ENCODE measurements around the gene LACRT. TPM values are rescaled to one million over a fixed set of nuclear protein-coding genes. Genes with fewer than 3 reads are reported as not detected.

LACRT gene
- total and polyA plus RNA-seq, 2 of the 8 experiments (the other 6 are each of a cell fraction or from before 2014, with no cell fraction given), result not detected

GRCh38 chr12:54682674-54683073 lies 48.0 kb upstream of the LACRT start (continued):
- TF ChIP-seq CHD7 (IDR thresholded peaks at IDR 0.05; ENCODE audit: insufficient replicate concordance, low read length) (no peak), TEAD4 (IDR thresholded peaks at IDR 0.05; ENCODE audit: low read depth, low read length) (no peak), CREB1 (IDR thresholded peaks at IDR 0.05) (no peak), CTBP2 (IDR thresholded peaks at IDR 0.05; ENCODE audit: borderline replicate concordance, insufficient read depth, insufficient read length, low read length) (no peak), SIX5 (IDR thresholded peaks at IDR 0.05; ENCODE audit: low read depth, low read length) (no peak), RFX5 (IDR thresholded peaks at IDR 0.05; ENCODE audit: borderline replicate concordance, low read depth, low read length) (no peak), SRF (IDR thresholded peaks at IDR 0.05; ENCODE audit: low read depth, low read length) (no peak), JUN (IDR thresholded peaks at IDR 0.05; ENCODE audit: low read depth, low read length) (no peak)

Measured in H1 (cell line).